Measurements from ENCODE around the gene TMEM217. TPM values are rescaled to one million over a fixed set of nuclear protein-coding genes. Genes with fewer than 3 reads are reported as not detected.

TMEM217 gene
- polyA plus RNA-seq, 1 donor from 2014 or later, result 0.32 TPM

DNA sequence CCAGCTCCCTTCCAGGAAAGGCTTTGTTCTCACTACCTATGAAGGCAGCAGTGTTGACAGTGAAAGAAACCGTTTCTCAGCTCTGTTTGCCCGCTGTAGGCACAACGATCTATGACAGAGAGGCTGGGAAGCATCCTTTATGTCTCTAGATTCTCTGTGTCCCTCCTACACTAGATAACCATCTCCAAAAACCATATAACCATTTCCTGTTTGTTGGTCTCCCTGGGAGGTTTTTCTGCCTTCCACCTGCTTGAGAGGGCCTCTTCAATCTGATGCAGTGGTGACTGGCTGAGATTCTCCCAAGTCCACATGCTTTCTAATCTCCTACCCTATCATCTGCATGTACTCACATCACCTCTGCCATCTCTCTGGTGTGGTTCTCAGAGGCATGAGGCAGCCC, 32.0 kb upstream of the TMEM217 start:
- Histone ChIP-seq H4K20me1 (ENCODE audit: insufficient read depth) (no peaks in the 10 kb centered on the region), H3K4me3 (ENCODE audit: low read length) (no peak overlapping the region), H3K4me2 (ENCODE audit: low read length) (no peak overlapping the region), H2AFZ (ENCODE audit: low read depth, low read length) (no peak overlapping the region), H3K79me2 (replicated peaks; ENCODE audit: insufficient read depth, low read length) (no peaks in the 10 kb centered on the region), H3K9me3 (ENCODE audit: low read length) (no peaks in the 10 kb centered on the region), H3F3A (ENCODE audit: insufficient read depth, low read length, poor library complexity, severe bottlenecking) (no peaks in the 10 kb centered on the region), H3K36me3 (ENCODE audit: insufficient read depth, low read length) (peaks cover 5% of the 10 kb centered on the region), H3K27me3 (ENCODE audit: insufficient read depth, low read depth, low read length) (no peaks in the 10 kb centered on the region), H3K9me2 (ENCODE audit: insufficient read depth, low read length) (no peaks in the 10 kb centered on the region), H3K9ac (ENCODE audit: low read length) (no peak overlapping the region), H3K27ac (ENCODE audit: low read length) (no peak overlapping the region)
- no peak for TF ChIP-seq MXI1 (conservative IDR thresholded peaks at IDR 0.05; ENCODE audit: poor library complexity, severe bottlenecking)
- TF ChIP-seq EP300 (conservative IDR thresholded peaks at IDR 0.05; ENCODE audit: poor library complexity, severe bottlenecking), result no peak
- TF ChIP-seq POLR2AphosphoS5 (IDR thresholded peaks at IDR 0.05), result no peak
- TF ChIP-seq REST (IDR thresholded peaks at IDR 0.05; ENCODE audit: borderline replicate concordance), result no peak
- TF ChIP-seq TAF1 (IDR thresholded peaks at IDR 0.05; ENCODE audit: low read depth), result no peak

- peaks cover 5% of the 10 kb centered on the region for H3K36me3 ChIP-seq (ENCODE audit: insufficient read depth, low read length)
These were observed 30.3 kb upstream of the TMEM217 start for GRCh38 chr6:37288247-37288646.

More at GRCh38 chr6:37288247-37288646, 30.3 kb upstream of the TMEM217 start:
- Histone ChIP-seq H3K4me2 (ENCODE audit: low read length) (no peak overlapping the region), H3K9me2 (ENCODE audit: insufficient read depth, low read length) (no peaks in the 10 kb centered on the region), H3K27ac (ENCODE audit: low read length) (no peak overlapping the region), H3K9me3 (ENCODE audit: low read length) (no peaks in the 10 kb centered on the region), H3F3A (ENCODE audit: insufficient read depth, low read length, poor library complexity, severe bottlenecking) (no peaks in the 10 kb centered on the region), H3K9ac (ENCODE audit: low read length) (no peak overlapping the region), H3K4me3 (ENCODE audit: low read length) (no peak overlapping the region), H4K20me1 (ENCODE audit: insufficient read depth) (no peaks in the 10 kb centered on the region), H3K27me3 (ENCODE audit: insufficient read depth, low read depth, low read length) (no peaks in the 10 kb centered on the region), H2AFZ (ENCODE audit: low read depth, low read length) (no peak overlapping the region), H3K79me2 (replicated peaks; ENCODE audit: insufficient read depth, low read length) (no peaks in the 10 kb centered on the region)
- TF ChIP-seq RAD21 (conservative IDR thresholded peaks at IDR 0.05) (no peak), REST (IDR thresholded peaks at IDR 0.05; ENCODE audit: borderline replicate concordance) (no peak), MXI1 (conservative IDR thresholded peaks at IDR 0.05; ENCODE audit: poor library complexity, severe bottlenecking) (no peak)

Measured in neural cell (in vitro differentiated cells).